GM12878 (cell line): ENCODE data around the gene ATF4. TPM values are rescaled to one million over a fixed set of nuclear protein-coding genes. Genes with fewer than 3 reads are reported as not detected.

Experiments used
- BHLHE40 ChIP-seq, 2 experiments: fragments of 450-650 bp in 1 of 2; IDR thresholded peaks; 2 replicates each; pipeline ENCODE4 v1.6.1; 2011 to 2017; ENCODE audit warnings: low read depth in 2 of 2, borderline replicate concordance in 1 of 2, improper control_type of control experiment in 1 of 2, low read length in 1 of 2, mild to moderate bottlenecking in 1 of 2
- GATAD2B ChIP-seq: fragments of 450-650 bp; conservative IDR thresholded peaks from 2 replicates; pipeline ENCODE4 v1.6.1; 2017; ENCODE audit warnings: low read depth, mild to moderate bottlenecking, moderate library complexity
- IRF3 ChIP-seq: fragments of 450-650 bp; IDR thresholded peaks from 2 replicates; pipeline ENCODE4 v1.6.1; 2014; ENCODE audit warnings: mild to moderate bottlenecking
- RAD21 ChIP-seq: IDR thresholded peaks from 2 replicates; pipeline ENCODE4 v1.6.1; 2011; ENCODE audit warnings: mild to moderate bottlenecking, low read depth, low read length, moderate library complexity; ENCODE audit not compliant: insufficient read depth
- RCOR1 ChIP-seq: conservative IDR thresholded peaks from 2 replicates; pipeline ENCODE4 v1.6.1; 2012; ENCODE audit warnings: low read depth, low read length, improper control_type of control experiment
- RFX5 ChIP-seq: IDR thresholded peaks from 2 replicates; pipeline ENCODE4 v1.6.1; 2011; ENCODE audit warnings: low read depth, low read length, improper control_type of control experiment
- SPI1 ChIP-seq: IDR thresholded peaks from 2 replicates; pipeline ENCODE4 v1.6.1; 2011; ENCODE audit warnings: low read depth, mild to moderate bottlenecking, low read length, moderate library complexity, borderline replicate concordance; ENCODE audit not compliant: insufficient read depth
- polyA plus RNA-seq, 11 experiments: library from polyadenylated mRNA; depleted of rRNA in 4 of 11; unstranded in 6 of 11; stranded (reverse) in 5 of 11; fragments of >200 nt; fragmentation: Nextera tagmentation in 4 of 11; fragmentation: Illumina TruSeq in 1 of 11; extraction: Ambion mirVana in 4 of 11; extraction: Trizol in 1 of 11; gene quantifications; 1 replicate in 1 of 11; 2 replicates in 10 of 11; pipeline versions ENCODE4 v1.2.1 to v1.2.3, GENCODE V29; 2011 to 2016; ENCODE audit warnings: inconsistent platforms in 2 of 11, missing spikeins in 2 of 11, low read depth in 1 of 11
- total RNA-seq, 4 experiments: library from RNA; depleted of rRNA in 3 of 4; stranded (reverse); fragments of >200 nt in 3 of 4; fragmentation: Illumina TruSeq in 1 of 4; extraction: Trizol in 1 of 4; gene quantifications; 2 replicates each; pipeline versions ENCODE4 v1.2.1 to v1.2.3, GENCODE V29; 2013 to 2021
- TF ChIP-seq, protein P1 (sequence below): fragments of 450-650 bp; formaldehyde crosslinking; IDR thresholded peaks from 2 replicates; pipeline ENCODE4 v1.4.0; 2022; ENCODE audit warnings: mild to moderate bottlenecking, moderate library complexity
- TF ChIP-seq, protein P2 (sequence below): IDR thresholded peaks from 2 replicates; pipeline ENCODE4 v1.6.1; 2012; ENCODE audit warnings: low read depth, low read length, improper control_type of control experiment

Gene ATF4
- total and polyA plus RNA-seq, 10 of the 15 experiments (the other 5 are each of a cell fraction or from before 2014, with no cell fraction given): 88.3 to 605 (median 320) TPM

DNA sequence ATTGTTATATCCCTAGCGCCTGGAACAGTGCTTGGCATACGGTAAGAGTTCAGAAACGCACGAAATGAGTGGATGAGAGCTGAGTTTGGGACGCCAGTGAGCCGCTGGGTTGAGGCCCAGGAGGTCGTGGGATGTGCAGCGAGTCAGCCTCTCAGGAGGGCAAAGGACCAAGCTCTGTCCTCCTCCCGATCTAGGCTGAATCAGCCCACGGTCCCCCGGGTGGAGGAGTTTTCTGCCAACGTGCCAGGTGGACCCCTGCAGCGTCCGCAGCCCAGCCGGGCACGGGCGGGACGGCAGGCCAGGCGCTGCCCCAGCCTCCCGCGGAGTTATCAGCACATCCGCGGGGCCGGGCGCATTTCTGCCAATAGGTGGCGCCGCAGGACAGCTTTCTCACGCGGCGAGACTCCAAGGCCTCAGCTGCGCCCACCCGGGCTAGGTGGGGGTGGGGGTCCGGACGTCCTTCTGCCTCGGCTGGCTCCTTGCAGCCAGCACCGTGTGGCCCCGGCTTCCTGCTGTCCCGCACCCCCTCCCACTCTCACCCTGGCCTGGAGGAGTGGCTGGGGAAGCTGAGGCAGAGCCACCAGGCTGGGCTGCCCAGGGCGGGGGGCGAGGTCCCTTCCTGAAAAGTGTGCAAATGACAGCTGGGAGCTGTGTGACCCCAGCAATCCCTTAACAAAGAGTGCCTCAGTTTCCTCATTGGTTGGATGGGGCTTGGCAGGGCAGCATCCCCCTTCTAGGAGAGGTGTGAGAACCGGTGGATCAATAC, 14.4 kb downstream of the ATF4 start (continued):
- TF ChIP-seq, protein P1, sequence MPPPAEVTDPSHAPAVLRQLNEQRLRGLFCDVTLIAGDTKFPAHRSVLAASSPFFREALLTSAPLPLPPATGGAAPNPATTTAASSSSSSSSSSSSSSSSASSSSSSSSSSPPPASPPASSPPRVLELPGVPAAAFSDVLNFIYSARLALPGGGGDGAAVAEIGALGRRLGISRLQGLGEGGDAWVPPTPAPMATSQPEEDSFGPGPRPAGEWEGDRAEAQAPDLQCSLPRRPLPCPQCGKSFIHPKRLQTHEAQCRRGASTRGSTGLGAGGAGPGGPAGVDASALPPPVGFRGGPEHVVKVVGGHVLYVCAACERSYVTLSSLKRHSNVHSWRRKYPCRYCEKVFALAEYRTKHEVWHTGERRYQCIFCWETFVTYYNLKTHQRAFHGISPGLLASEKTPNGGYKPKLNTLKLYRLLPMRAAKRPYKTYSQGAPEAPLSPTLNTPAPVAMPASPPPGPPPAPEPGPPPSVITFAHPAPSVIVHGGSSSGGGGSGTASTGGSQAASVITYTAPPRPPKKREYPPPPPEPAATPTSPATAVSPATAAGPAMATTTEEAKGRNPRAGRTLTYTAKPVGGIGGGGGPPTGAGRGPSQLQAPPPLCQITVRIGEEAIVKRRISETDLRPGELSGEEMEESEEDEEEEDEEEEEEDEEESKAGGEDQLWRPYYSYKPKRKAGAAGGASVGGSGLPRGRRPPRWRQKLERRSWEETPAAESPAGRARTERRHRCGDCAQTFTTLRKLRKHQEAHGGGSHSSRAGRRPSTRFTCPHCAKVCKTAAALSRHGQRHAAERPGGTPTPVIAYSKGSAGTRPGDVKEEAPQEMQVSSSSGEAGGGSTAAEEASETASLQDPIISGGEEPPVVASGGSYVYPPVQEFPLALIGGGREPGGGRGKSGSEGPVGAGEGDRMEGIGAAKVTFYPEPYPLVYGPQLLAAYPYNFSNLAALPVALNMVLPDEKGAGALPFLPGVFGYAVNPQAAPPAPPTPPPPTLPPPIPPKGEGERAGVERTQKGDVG (CRISPR knock-in tag): no peak
- TF ChIP-seq IRF3: no peak
- TF ChIP-seq BHLHE40 (IDR thresholded peaks at IDR 0.05; ENCODE audit: borderline replicate concordance in 1 of 2, low read depth in 2 of 2, low read length in 1 of 2): peak; percentile 40 to 50; a peak in 2 of 4 replicates
- TF ChIP-seq RFX5: no peak
- TF ChIP-seq GATAD2B: peak; percentile 53
- TF ChIP-seq, protein P2, sequence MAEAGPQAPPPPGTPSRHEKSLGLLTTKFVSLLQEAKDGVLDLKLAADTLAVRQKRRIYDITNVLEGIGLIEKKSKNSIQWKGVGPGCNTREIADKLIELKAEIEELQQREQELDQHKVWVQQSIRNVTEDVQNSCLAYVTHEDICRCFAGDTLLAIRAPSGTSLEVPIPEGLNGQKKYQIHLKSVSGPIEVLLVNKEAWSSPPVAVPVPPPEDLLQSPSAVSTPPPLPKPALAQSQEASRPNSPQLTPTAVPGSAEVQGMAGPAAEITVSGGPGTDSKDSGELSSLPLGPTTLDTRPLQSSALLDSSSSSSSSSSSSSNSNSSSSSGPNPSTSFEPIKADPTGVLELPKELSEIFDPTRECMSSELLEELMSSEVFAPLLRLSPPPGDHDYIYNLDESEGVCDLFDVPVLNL: no peak
- no peak for TF ChIP-seq SPI1
- TF ChIP-seq RCOR1: no peak
- peak; percentile 87 for TF ChIP-seq RAD21
- TF ChIP-seq, all 136 proteins: peak for 13
